Upper lobe of left lung (tissue), 6 donors: ENCODE results near the gene CPEB1. TPM values are rescaled to one million over a fixed set of nuclear protein-coding genes. Genes with fewer than 3 reads are reported as not detected.
"Not testable (repeated sequence)": the region's sequence is repeated elsewhere in the genome, so short reads cannot be mapped to it uniquely, and the experiment has no call there.

Experiments
- ATAC-seq, 2 donors: fragments of 200-7000 bp; cut with Tn5 transposase; one replicate each; pipeline ENCODE4 v1.9.1; 2022; ENCODE audit warnings: mild to moderate bottlenecking in 2 of 2, moderate library complexity in 2 of 2; ENCODE audit not compliant: low FRiP score in 2 of 2
- DNase-seq, 2 donors: peaks; one replicate each; pipeline ENCODE4 v3.0.0-alpha.2; 2019 to 2020
- H3K27ac ChIP-seq, 4 donors: fragments of 200-600 bp; sonication (generic); one replicate each; pipeline ENCODE4 v1.5.1; 2016 to 2019
- H3K27me3 ChIP-seq, 4 donors: fragments of 200-600 bp; sonication (generic); one replicate each; pipeline ENCODE4 v1.5.1; 2017 to 2019
- H3K36me3 ChIP-seq, 4 donors: fragments of 200-600 bp; sonication (generic); one replicate each; pipeline ENCODE4 v1.5.1; 2016 to 2019
- H3K4me1 ChIP-seq, 4 donors: fragments of 200-600 bp; sonication (generic); one replicate each; pipeline ENCODE4 v1.5.1; 2018 to 2019
- H3K4me3 ChIP-seq, 4 donors: fragments of 200-600 bp; sonication (generic); one replicate each; pipeline ENCODE4 v1.5.1; 2017 to 2019; ENCODE audit warnings: mild to moderate bottlenecking in 2 of 4, moderate library complexity in 1 of 4
- H3K9me3 ChIP-seq, 4 donors: fragments of 200-600 bp; sonication (generic); one replicate each; pipeline ENCODE4 v1.5.1; 2018 to 2019
- EP300 ChIP-seq, 4 donors: sonication (generic); formaldehyde crosslinking; IDR thresholded peaks; one replicate each; pipeline ENCODE4 v1.5.1; 2017; ENCODE audit warnings: antibody characterized with exemption in 4 of 4, control low read depth in 2 of 4
- POLR2A ChIP-seq, 4 donors: fragments of 450-650 bp; IDR thresholded peaks; one replicate each; pipeline ENCODE4 v1.5.1; 2016 to 2017; ENCODE audit warnings: antibody characterized with exemption in 4 of 4, mild to moderate bottlenecking in 2 of 4
- POLR2AphosphoS5 ChIP-seq, 2 donors: sonication (generic); formaldehyde crosslinking; IDR thresholded peaks; one replicate each; pipeline ENCODE4 v1.5.1; 2017; ENCODE audit warnings: antibody characterized with exemption in 2 of 2
- WGBS, 2 donors: methylation state at CpG; one replicate each; pipeline ENCODE4 v1.1.5; 2017 to 2018; 5-methylcytosine and 5-hydroxymethylcytosine counted together
- total RNA-seq, 6 donors: library from RNA; depleted of rRNA in 4 of 6; stranded (reverse); fragments of >200 nt in 4 of 6; gene quantifications; one replicate each; pipeline versions ENCODE4 v1.1.0 to v1.2.1, GENCODE V29; 2016 to 2021
- TF ChIP-seq, protein P1 (sequence below), 6 experiments: fragments of 450-650 bp in 4 of 6; fragments of 200-600 bp in 2 of 6; sonication (generic) in 2 of 6; IDR thresholded peaks; one replicate each; pipeline ENCODE4 v1.5.1; 2016 to 2019; ENCODE audit warnings: antibody characterized with exemption in 6 of 6
- donor health status: DM: no; HTN: no; CAD: no; lungs with moderate emphysema.
- donor health status: DM: no; HTN: yes; CAD: no; lungs with severe emphysema.

CPEB1 gene
- total RNA-seq, 6 donors from 2014 or later, result 0.76 to 3.4 (median 1.7) TPM

- H3K36me3 ChIP-seq, result no peaks in the 10 kb centered on the region
- DNase-seq (peak in 1 of 2 donors; percentile 91), ATAC-seq (peak in 1 of 2 donors; percentile 57)
- H3K4me3 ChIP-seq, result peak overlapping the region; percentile 8 to 59 (median 44)
- WGBS, 2 donors, result 6% methylated on average over 3 of the region's 49 CpGs; no CpG with 5 or more reads in 1 of the 2 donors
- peaks cover 0 to 31% (median 23%) of the 10 kb centered on the region in 4 donors for H3K27me3 ChIP-seq
- no peak overlapping the region for H3K27ac ChIP-seq
- peaks cover 0 to 5% (median 0%) of the 10 kb centered on the region in 4 donors for H3K9me3 ChIP-seq
- TF ChIP-seq EP300 (IDR thresholded peaks at IDR 0.05), result no peak
- no peak for TF ChIP-seq POLR2AphosphoS5 (IDR thresholded peaks at IDR 0.05)
- TF ChIP-seq, protein P1, sequence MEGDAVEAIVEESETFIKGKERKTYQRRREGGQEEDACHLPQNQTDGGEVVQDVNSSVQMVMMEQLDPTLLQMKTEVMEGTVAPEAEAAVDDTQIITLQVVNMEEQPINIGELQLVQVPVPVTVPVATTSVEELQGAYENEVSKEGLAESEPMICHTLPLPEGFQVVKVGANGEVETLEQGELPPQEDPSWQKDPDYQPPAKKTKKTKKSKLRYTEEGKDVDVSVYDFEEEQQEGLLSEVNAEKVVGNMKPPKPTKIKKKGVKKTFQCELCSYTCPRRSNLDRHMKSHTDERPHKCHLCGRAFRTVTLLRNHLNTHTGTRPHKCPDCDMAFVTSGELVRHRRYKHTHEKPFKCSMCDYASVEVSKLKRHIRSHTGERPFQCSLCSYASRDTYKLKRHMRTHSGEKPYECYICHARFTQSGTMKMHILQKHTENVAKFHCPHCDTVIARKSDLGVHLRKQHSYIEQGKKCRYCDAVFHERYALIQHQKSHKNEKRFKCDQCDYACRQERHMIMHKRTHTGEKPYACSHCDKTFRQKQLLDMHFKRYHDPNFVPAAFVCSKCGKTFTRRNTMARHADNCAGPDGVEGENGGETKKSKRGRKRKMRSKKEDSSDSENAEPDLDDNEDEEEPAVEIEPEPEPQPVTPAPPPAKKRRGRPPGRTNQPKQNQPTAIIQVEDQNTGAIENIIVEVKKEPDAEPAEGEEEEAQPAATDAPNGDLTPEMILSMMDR (IDR thresholded peaks at IDR 0.05), result no peak
- TF ChIP-seq POLR2A (IDR thresholded peaks at IDR 0.05), result no peak
- peaks cover 17 to 27% (median 20%) of the 10 kb centered on the region in 4 donors for H3K4me1 ChIP-seq
These were observed 683 bp upstream of the CPEB1 start for GRCh38 chr15:82647835-82648256.

GRCh38 chr15:82646250-82647044, 716 bp downstream of the CPEB1 start:
- H3K27me3 ChIP-seq, result peaks cover 0 to 31% (median 23%) of the 10 kb centered on the region in 4 donors
- peak overlapping the region in 3 of 4 donors; percentile 44 to 59 (median 45) for H3K4me3 ChIP-seq
- H3K9me3 ChIP-seq, result peaks cover 0 to 5% (median 0%) of the 10 kb centered on the region in 4 donors
- H3K27ac ChIP-seq, result no peak overlapping the region
- H3K36me3 ChIP-seq, result no peaks in the 10 kb centered on the region
- peaks cover 17 to 27% (median 20%) of the 10 kb centered on the region in 4 donors for H3K4me1 ChIP-seq
- ATAC-seq (peak; percentile 18 to 30), DNase-seq (peak in 1 of 2 donors; percentile 82)
- WGBS, 2 donors, result 19 to 35% methylated on average over 8 to 34 of the region's 56 CpGs
- TF ChIP-seq POLR2A (IDR thresholded peaks at IDR 0.05) (no peak), EP300 (IDR thresholded peaks at IDR 0.05) (no peak), POLR2AphosphoS5 (IDR thresholded peaks at IDR 0.05) (no peak)
- TF ChIP-seq, protein P1 (IDR thresholded peaks at IDR 0.05), result no peak

- 91 to 94% methylated on average over 34 of the region's 34 CpGs for WGBS, 2 donors
- Histone ChIP-seq H3K27me3 (peaks cover 0 to 31% (median 23%) of the 10 kb centered on the region in 4 donors), H3K4me1 (peaks cover 17 to 27% (median 20%) of the 10 kb centered on the region in 4 donors)
- not testable (repeated sequence) for H3K9me3 ChIP-seq, H3K36me3 ChIP-seq, ATAC-seq, H3K27ac ChIP-seq, DNase-seq, H3K4me3 ChIP-seq
These were observed 2.0 kb downstream of the CPEB1 start for GRCh38 chr15:82644967-82645852.

- ATAC-seq, result no peak
- H3K27ac ChIP-seq, result no peak overlapping the region
- H3K4me1 ChIP-seq, result peaks cover 17 to 27% (median 20%) of the 10 kb centered on the region in 4 donors
- H3K9me3 ChIP-seq, result peaks cover 0 to 5% (median 0%) of the 10 kb centered on the region in 4 donors
- H3K36me3 ChIP-seq, result no peaks in the 10 kb centered on the region
- peaks cover 0 to 31% (median 23%) of the 10 kb centered on the region in 4 donors for H3K27me3 ChIP-seq
- no peak for DNase-seq
- H3K4me3 ChIP-seq, result no peak overlapping the region
- TF ChIP-seq POLR2A (IDR thresholded peaks at IDR 0.05) (no peak), EP300 (IDR thresholded peaks at IDR 0.05) (no peak), POLR2AphosphoS5 (IDR thresholded peaks at IDR 0.05) (no peak)
- TF ChIP-seq, protein P1 (IDR thresholded peaks at IDR 0.05), result no peak
- 47 to 64% methylated on average over 3 of the region's 3 CpGs for WGBS, 2 donors
These were observed 3.2 kb downstream of the CPEB1 start for GRCh38 chr15:82643992-82644391.

DNA sequence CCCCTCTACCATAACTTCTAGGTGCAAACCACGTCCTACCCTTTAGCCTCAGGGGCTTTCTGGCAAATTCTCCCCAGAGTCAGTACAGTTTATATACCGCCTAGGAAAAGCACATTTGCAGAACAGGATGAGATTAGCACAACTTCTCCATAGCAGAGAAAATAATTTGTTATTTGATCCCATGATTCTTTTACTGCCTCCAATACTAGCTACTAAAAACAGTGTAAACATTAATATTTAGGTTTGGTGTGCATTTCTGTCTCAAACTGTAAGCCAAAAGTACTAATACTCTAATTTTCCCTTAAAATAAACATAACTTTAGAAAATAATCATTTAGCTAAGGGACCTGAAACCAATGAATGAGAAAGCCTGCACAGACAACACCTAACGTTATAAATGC, 4.5 kb downstream of the CPEB1 start:
- Histone ChIP-seq H3K4me1 (peaks cover 11 to 18% (median 13%) of the 10 kb centered on the region in 4 donors), H3K9me3 (peaks cover 0 to 5% (median 0%) of the 10 kb centered on the region in 4 donors), H3K27ac (no peak overlapping the region), H3K27me3 (peaks cover 0 to 28% (median 16%) of the 10 kb centered on the region in 4 donors), H3K4me3 (no peak overlapping the region), H3K36me3 (no peaks in the 10 kb centered on the region)
- 59 to 64% methylated on average over 3 of the region's 3 CpGs for WGBS, 2 donors
- ATAC-seq (no peak), DNase-seq (no peak)
- TF ChIP-seq EP300 (IDR thresholded peaks at IDR 0.05), result no peak
